HG03378 (cell line): ENCODE measurements around the gene TBP.
"Not testable (repeated sequence)": the region's sequence is repeated elsewhere in the genome, so short reads cannot be mapped to it uniquely, and the experiment has no call there.

Experiments
- ATAC-seq: cut with Tn5 transposase; IDR thresholded peaks from one replicate; pipeline ENCODE4 v1.9.1; 2021; ENCODE audit warnings: mild to moderate bottlenecking, moderate library complexity; ENCODE audit not compliant: unreplicated experiment

The TBP gene

DNA sequence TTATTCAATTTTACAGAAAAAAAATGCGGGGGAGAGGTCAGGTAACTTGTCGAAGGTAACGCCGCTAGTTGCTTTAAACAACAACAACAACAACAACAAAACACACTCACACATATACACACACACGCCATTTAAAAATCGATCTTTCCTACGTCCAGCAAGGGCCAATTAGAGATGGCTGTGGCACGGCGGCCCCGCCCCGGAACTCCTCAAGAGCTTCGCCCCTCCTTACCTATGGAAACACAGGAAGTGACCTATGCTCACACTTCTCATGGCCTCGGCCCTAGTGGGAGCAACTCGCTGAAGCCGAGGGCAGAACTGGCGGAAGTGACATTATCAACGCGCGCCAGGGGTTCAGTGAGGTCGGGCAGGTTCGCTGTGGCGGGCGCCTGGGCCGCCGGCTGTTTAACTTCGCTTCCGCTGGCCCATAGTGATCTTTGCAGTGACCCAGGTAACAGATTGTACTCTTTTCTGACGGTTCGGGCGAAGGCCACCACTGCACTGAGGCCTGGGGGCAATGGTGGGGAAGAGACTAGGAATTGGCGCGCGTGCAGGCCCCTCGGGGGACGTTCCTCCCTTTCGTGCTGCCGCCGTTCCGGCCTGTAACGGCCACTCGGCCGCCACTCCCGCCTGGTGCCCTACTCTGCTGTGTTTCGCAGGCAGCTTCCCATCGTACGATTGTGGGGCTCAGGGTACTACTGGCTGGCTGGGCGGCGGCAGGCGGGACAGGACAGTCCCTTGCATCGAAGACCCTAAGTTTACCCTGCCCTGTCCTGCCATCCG, at the start of gene TBP:
TBP (plus strand) TSS at position 357 of the 783 bp plus-strand sequence. CDS start 2,661 bp downstream, outside the sequence.
- ATAC-seq, result peak; percentile 96

DNA sequence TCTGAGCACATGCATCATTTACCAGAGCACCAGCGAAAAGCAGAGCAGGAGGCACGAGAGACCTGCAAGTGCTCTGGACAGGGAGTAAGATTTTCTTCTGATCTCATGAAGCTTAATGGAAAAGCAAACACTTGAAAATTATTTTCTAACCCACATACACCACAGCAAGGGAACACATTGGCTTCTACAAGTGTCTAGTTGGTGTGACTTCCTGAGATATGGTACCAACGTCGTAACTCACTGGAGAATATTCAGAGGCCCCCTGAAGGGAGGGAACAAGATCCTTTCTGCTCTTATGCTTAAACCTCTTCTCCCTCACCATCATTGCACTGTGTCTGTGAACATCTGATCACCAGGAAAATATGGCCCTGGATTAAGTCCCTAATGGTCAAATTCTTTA, 49.7 kb upstream of the TBP start:
- ATAC-seq, result no peak

- ATAC-seq, result no peak
Measured at GRCh38 chr6:170505306-170505705, 48.9 kb upstream of the TBP start.

DNA sequence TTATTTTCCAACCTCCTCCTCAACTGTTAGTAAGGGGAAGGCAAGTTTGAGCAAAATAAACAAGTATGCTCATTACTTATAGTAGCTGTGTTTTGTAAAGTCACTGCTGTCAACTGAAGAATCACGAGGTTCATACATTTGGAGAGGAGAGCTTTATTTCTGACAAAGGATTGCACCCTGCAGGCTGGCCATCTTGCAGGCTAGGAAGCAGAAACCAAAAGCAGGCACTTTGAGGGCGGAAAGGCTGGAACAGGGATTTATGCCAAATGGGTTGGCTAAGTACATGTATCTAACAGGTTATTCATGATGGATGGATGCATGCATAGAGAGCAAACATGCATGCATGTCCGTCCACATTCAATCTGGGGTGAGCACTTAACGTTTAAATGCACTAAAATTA, 47.7 kb upstream of the TBP start:
- ATAC-seq, result no peak

- not testable (repeated sequence) for ATAC-seq
Measured at GRCh38 chr6:170507728-170508127, 46.4 kb upstream of the TBP start.

- not testable (repeated sequence) for ATAC-seq
Measured at GRCh38 chr6:170508275-170508674, 45.9 kb upstream of the TBP start.

DNA sequence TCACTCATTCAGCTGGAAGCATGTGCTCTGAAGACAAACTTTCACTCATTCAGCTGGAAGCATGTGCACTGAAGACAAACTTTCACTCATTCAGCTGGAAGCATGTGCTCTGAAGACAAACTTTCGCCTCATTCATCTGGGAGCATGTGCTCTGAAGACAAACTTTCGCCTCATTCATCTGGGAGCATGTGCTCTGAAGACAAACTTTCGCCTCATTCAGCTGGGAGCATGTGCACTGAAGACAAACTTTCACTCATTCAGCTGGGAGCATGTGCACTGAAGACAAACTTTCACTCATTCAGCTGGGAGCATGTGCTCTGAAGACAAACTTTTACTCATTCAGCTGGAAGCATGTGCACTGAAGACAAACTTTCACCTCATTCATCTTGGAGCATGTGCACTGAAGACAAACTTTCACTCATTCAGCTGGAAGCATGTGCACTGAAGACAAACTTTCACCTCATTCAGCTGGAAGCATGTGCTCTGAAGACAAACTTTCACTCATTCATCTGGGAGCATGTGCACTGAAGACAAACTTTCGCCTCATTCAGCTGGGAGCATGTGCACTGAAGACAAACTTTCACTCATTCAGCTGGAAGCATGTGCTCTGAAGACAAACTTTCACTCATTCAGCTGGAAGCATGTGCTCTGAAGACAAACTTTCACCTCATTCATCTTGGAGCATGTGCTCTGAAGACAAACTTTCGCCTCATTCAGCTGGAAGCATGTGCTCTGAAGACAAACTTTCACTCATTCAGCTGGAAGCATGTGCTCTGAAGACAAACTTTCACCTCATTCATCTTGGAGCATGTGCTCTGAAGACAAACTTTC, 45.1 kb upstream of the TBP start:
- not testable (repeated sequence) for ATAC-seq

DNA sequence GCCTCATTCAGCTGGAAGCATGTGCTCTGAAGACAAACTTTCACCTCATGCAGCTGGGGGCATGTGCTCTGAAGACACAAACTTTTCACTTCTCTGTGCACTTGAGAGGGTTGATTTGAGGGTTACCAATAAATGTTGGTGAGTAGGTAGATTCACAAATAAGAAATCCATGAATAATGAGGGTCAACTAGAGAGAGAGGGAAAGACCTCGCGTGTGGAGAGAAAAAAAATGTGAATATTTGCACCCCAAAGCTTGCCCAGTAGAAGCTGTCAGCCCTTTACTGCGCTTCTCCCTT, 44.5 kb upstream of the TBP start:
- ATAC-seq, result no peak

GRCh38 chr6:170510631-170511030, 43.5 kb upstream of the TBP start:
- no peak for ATAC-seq

- ATAC-seq, result no peak
Measured at GRCh38 chr6:170512249-170512648, 41.9 kb upstream of the TBP start.

DNA sequence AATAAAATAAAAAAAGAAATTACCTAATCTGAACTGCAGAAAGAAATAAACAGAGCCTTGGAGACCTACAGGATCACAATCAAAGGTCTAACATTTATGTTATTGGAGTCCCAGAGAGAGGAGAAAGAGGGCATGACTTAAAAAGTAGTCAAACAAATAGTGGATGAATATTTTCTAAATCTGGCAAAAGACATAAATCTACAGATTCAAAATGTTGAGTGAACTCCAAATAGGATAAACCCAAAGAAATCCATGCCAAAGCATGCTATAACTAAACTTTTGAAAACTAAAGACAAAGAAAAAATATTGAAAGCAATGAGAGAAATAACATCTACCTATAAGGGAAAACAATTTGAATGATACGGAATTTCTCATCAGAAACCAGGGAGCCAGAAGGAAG, 39.3 kb upstream of the TBP start:
- ATAC-seq, result no peak

DNA sequence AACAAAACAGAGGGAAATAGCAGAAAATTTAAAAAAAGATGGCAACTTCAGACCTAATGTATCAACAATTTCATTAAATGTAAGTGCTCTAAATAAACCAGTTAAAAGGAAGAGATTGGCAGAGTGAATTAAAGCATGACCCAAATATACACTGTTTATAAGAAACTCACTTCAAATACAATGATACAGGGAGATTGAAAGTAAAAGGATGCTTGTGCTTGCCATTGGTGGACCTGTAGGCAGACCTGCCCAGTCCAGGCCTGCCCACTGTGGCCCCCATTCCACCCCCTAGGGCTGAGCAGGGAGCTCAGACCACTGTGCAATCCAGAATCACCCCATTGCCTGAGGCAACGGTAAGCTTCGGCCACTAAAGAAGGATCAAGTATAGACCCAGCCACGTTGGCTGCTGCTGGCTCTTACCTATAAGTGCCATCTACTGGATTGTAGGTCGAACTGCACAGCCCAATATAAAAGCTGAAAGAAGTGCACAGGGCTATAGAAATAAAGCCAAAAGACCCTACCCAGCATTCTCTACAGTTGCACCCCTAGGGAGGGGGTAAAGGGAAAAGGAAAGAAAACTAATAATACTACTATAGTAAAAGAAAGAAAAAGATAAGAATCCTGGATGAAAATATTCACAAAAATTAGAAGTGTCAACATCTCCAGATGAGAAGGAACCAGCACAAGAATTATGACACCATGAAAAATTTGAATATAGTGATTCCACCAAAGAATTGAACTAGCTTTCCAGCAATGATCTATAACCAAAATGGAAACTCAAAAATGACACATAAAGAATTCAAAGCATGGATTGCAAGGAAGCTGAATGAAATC, 37.2 kb upstream of the TBP start:
- peak; percentile 93 for ATAC-seq

DNA sequence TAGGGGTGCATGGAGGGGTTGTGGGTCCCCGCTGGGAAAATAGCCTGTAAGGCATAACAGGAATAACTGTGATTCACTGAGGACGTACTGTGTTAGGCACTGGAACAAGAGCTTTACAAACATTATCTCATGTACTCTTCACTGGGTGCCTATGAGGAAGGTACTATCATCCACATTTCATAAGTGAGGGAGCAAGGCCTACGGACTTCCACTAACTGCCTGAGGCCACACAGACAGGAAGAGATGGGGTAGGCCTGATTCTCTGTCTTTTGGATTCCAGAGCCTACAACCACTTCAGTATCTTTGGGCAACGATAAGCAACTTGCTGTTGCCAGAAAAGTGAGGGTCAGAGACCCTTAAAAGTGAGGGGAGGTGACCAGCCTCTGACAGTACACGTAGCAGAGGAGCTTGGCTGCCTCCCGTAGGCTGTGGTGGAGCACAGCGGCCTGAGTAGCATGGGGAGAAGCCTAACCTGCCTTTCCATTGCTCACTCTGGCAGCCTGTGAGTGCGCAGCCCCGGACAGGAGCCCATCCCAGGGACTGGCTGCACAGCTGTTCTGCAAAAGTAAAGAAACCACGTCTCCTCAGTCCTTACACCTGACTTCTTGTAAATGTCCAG, 31.5 kb upstream of the TBP start:
- ATAC-seq, result no peak

DNA sequence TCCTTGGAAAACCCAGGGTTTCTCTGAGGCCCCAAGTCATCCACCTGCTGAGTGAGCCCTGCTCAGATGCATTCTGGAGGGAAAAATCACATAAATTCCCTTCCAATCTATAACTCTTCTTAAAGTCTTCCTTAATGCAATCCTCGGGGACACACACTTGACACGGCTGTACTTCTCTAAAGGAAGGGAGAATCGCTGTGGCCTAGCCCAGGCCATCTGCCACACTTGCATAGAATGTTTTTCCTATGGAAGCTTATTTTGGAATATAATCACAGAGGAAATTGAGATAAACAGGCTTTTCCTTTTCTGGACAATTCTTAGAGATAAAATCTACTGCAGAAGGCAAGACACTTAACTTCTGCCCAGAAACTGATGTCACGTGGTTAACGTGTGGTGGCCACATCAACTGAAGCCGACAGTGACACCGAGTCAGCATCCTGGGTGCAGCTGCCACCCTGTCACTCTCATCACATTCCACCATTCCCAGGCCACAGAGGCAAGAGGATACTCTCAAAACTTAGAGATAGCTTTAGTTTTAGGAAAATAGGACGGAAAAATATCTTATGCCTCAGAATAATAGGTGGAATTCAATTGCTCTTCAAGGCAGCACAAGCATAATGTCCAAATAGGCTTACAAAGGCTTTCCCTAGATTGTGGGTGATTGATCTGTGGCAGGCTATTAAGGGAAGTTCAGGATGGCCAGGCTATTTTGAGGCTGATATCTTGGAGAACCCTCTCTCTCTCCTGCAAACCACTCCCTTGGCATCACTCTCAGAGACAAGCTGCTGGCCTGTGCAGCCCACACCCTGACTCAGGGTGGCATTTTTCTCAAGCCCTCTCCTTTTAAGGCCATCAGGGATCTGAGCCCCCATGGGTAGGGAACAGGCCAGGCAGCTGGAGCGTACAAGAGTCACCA, 30.7 kb upstream of the TBP start:
- ATAC-seq, result no peak

- no peak for ATAC-seq
Measured at GRCh38 chr6:170524172-170524502, 30.0 kb upstream of the TBP start.

DNA sequence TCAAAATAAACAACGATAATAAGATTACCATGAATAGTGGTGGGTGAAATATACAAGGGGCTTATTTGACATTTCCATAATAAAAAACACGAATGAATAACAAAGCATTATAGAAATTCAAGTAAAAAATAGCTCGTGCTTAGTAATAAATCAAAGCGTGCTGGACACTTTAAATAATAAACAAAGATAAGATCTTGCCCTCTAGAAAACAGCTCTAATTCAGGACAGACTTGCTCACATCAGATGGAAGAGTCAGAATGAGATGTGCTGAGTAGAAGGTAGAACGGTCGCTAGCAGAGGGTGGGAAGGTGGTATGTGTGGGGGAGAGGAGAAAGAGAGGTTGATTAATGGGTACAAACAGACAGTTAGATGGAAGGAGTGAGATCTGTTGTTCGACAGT, 28.4 kb upstream of the TBP start:
- no peak for ATAC-seq

DNA sequence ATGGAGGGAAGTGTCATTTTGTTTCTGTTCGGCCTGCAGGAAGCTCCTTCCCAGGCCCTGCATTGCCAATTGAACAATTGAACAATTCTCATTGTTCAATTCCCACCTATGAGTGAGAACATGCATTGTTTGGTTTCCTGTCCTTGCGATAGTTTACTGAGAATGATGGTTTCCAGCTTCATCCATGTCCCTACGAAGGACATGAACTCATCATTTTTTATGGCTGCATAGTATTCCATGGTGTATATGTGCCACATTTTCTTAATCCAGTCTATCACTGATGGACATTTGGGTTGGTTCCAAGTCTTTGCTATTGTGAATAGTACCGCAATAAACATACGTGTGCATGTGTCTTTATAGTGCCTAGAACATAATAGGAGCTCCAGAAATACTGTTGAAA, 26.2 kb upstream of the TBP start:
- ATAC-seq, result not testable (repeated sequence)

DNA sequence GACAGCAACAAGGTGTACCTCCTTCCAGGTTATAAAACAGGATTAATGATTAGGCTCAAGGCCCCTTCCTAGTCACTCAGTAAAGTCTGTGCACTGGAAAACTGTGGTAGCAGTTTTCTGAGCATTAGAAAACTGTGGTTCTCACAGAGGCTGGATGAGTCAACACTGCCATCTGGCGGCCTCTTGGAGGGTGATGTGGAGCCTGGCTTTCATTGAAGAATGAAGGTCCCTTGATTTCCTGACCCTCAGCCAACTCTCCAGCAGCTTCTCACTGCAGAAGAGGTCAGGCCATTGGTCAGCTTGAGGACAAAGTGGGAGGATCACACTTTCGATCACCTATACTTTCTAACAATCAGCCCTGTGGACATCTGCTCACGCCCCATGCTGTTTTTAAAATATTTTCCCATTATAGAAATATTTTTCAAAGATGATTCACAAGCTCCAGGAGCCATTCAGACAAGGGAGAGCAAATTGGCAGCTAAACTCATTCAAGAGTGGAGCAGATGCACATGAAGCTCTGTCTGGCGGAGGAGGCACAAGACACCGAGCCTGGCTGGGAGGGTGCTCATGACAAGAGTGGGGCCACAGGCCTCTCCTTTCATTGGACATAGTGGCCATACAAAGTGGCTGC, 24.2 kb upstream of the TBP start:
- no peak for ATAC-seq

GRCh38 chr6:170532867-170533488, 21.2 kb upstream of the TBP start:
- ATAC-seq, result no peak
